HG02571 (cell line): ENCODE data around the gene CELA2A.
"Not testable (repeated sequence)": the region's sequence is repeated elsewhere in the genome, so short reads cannot be mapped to it uniquely, and the experiment has no call there.

Experiments
- ATAC-seq: cut with Tn5 transposase; IDR thresholded peaks from one replicate; pipeline ENCODE4 v1.9.1; 2021; ENCODE audit warnings: mild to moderate bottlenecking, moderate library complexity; ENCODE audit not compliant: unreplicated experiment

The CELA2A gene

DNA sequence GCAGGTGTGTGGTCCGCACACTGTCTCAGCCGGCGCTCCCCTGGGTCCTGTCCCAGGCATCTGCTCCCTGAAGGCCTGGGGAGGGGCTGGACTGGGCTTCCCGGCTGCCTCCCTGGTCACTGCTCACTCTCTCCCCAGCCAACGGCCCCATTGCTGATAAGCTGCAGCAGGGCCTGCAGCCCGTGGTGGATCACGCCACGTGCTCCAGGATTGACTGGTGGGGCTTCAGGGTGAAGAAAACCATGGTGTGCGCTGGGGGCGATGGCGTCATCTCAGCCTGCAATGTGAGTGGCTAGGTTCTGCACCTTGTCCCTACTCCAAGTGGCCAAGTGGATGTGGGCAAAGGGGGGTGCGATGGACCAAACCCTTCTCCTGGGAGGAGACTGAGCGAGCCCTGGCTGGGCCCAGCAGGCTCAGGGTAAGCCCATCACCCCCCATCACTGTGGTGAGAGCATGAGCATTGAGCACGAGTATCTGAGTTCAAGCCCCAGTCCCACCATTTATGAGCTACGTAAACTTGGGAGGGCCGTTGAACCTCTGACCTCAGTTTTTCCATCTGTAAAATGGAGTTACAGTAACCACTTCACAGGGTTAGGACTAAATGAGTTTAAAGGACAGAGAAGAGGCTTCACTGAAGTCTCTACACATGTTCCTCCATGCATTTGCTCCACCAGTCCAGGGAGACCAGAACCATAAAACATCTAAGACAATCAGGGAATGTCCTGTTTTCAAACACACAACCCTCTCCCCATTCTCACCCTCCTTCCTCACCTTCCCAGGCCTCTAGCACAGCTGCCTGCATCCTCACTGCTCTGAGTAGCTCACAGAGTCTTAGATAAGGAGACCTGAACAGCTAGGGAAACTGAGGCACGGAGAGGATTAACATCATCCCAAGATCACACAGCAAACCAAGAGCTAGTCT is 11.8 kb upstream of the CELA2A start:
- no peak for ATAC-seq

DNA sequence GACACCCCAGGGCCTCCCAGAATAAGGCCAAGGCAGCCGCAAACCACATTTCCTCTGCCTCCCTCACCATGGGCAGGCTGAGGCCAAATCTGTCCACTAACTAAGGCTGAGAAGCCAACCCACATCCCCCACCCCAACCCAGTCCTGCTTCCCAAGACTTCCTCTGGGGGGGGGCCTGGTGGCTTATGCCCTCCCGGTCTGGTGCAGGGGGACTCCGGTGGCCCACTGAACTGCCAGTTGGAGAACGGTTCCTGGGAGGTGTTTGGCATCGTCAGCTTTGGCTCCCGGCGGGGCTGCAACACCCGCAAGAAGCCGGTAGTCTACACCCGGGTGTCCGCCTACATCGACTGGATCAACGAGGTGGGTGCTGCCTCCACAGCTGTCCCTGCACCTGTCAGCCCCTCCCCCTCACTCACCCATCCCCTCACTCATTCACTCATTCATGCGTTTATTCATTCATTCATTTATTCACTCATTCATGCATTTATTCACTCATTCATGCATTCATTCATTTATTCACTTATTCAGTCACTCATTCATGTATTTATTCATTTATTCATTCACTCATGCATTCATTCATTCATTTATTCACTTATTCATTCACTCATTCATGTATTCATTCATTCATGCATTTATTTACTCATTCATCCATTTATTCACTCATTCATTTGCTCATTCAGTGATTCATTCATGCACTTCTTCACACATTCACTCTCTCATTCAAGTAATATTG is 11.0 kb upstream of the CELA2A start:
- no peak for ATAC-seq

DNA sequence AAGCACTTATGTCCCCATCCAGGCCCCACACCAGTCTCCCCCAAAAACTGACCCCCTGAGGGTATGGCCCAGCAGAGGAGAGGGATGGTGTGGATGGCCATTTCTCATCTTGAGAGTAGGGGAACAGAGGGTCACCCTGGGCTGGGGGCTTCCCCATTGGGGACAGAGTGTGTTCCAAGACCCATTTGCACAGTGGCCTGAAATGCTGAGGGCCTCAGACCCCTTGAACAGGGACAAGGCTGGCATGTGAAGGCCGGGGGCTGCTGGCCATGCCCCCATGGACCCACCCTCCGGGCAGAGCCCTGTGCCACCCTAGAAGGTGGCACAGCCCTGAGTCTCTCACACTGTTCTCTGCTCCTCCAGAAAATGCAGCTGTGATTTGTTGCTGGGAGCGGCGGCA is 10.3 kb upstream of the CELA2A start:
- ATAC-seq, result no peak

DNA sequence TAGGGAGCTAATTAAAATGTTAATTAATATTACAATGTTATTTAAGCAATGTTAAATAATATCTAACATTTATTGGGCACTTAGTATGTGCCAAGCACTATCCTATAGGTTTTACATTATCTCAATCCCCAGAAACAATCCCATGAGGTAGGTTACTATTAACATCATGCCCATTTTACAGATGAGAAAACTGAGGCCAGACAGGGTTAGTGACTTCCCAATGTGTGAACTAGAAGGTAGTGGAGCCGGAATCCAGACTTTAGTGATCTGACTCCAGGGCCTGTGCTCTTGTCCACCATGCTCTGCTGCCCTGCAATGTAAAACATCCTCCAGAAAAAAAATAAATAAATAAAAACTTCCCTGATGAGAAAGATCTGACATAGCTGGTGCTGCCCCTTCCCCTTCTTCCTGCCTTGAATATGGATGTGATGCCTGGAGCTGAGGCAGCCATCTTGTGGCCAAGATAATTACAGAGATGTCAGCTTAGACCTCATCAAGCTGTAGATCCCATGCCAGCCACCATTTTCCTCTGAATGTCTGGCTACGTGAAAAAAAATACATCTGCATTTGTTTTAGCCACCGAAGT is 7.6 kb upstream of the CELA2A start:
- ATAC-seq, result no peak

DNA sequence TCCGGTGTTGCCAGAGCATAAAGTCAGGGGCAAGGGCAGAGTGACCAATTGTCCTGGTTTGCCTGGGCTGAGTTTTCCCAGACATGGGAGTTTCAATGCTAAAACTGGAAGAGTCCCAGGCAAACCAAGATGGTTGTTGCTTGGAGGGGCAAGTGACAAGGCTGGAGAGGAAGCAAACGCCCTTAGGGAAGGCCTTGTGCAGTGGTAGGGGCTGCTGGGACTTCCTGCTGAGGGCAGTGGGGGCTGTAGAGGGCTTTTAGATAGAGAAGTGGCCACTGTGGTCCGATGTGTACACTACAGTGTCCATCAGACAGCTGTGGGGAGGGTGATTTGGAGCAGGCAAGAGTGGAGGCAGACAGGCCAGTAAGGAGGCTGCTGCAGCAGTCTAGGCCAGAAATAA is 7.0 kb upstream of the CELA2A start:
- no peak for ATAC-seq

DNA sequence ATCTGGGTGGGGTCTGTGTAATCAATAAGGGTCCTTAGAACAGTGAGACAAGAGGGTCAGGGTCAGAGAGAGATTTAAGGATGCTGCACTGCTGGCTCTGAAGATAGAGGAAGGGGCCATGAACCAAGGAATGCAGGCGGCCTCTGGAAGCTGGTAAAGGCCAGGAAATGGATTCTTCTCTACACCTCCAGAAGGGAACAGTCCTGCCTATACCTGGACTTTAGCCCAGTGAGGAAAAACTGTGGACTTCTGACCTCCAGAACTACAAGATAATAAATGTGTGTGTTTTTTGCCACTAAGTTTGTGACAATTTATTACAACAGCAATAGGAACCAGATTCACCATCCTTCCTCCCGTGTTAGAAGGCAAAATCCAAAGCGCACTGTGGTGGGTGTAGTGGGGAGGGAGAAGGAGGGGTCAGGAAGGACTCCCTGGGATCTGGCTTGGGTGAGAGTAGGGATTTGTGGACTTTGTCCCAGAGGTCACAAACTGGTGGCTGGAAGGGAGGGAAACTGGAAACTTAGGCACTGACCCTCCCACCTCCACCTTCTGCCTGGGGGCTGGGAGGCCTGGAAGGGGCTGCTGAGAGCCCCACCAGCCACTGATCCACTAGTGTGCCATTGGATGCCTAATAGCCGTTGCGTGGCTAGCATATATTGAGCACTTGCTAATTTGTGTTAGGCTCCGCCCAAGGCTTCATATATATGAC is 5.4 kb upstream of the CELA2A start:
- no peak for ATAC-seq

DNA sequence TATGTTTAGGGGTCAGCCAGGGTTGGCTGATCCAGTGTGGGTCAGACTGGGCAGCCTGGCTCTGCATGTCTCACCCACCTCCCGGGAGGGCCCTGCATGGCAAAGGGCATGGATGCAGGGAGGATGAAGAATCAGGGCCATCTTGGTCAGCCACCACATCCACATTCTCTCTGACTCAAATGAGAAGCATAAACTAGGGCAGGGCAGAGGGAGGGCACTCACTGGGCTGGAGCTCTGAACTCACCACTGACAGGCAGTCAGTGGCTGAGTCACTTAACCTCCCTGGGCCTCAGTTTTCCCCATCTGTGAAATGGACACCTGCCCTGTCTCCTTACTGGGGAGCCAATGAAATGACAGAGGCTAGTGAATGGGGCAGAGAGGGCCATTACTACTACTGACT is 4.3 kb upstream of the CELA2A start:
- no peak for ATAC-seq

DNA sequence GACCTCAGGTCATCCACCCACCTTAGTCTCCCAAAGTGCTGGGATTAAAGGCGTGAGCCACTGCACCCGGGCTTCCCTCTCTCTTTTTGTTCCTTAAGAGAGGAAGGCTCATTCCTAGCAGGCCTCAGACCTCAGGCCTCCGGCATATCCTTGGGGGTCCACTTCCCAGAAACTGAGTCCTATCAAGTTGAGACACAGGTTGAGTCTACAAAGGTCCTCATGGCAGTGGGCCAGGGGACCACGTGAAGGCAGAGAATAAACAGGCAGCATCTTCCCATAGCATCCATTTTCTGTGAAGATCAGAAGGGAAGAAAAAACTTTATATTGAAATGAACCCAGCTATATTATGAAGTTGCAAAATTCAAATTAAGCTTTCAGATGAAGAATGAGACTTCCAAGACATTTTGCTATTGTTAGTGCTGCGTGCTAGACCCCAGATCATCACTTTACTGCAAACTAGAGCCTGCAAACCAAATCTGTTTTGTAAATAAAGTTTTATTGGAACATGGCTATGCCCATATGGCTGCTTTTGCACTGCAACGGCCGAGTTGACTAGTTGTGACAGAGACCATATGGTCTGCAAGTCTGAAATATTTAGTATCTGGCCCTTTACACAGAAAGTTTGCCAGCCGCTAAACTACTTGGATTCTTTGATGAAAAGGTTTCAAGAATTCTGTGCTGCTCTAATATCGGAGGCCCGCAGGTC is 3.5 kb upstream of the CELA2A start:
- no peak for ATAC-seq

DNA sequence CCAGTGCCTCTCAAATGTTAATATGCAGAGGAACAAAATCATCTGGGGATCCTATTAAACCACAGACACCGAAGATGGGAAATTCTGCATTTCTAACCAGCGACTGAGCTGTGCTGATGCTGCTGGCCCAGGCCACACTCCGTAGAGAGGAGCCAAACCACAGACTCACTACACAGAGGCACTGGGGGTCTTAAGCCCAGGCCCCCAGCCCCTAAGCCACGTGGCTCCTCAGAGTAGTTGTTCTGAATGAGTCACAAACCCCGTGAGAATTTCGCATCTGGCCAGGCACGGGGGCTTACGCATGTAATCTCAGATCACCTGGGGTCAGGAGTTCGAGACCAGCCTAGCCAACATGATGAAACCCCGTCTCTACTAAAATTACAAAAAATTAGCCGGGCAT is 2.8 kb upstream of the CELA2A start:
- no peak for ATAC-seq

DNA sequence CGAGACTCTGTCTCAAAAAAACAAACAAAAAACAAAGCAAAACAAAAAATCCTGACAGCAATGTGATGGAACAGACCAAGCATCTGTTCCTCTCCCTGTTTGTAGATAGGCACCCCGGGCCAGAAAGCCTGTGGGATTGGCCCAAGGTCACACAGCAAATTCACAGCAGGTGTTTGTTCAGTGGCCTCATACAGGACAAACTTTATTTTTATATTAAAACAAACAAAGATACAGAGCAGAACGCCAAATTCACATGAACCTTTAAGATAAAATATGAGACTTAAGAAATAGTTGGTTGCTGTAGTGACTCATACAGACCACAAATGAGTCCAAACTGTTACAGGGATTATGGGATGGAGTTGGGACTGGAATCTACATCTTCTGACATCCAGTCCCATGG is 2.3 kb upstream of the CELA2A start:
- ATAC-seq, result no peak

DNA sequence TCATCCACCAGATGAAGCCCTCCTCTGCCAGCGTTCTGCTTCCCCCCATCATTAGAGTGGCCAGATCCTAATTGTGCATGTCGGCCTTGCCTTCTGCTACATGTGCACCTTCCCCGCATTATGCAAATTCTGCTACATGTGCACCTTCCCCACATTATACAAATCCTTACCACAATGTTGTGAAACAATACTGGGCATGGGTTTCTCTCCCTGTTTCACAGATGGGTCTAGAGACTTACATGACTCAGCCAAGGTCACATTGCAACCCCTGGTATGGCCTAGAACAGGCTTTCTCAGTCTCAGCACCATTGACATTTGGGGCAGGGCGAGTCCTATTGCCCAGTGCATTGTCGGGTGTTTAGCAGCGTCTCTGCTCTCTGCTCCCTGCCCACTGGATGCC is 1.0 kb upstream of the CELA2A start:
- ATAC-seq, result no peak

DNA sequence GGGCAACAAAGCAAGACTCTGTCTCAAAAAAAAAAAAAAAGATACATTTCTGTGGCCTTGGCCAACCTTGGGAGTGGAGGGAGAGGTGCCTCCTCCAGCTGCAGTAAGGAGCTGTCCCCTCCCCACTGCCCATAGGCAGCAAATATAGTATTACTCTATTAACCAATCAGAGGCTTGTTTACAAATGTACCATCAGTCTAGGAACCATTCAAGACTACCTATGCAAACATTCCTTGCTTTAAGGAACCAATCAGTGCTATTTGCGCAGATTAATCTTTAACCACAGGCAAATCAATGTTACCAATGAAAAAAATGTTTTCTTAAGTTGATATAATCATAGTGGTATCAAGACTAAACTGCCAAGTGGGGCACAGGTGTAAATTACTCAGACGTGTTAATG is 1.1 kb downstream of the CELA2A start:
- ATAC-seq, result no peak

DNA sequence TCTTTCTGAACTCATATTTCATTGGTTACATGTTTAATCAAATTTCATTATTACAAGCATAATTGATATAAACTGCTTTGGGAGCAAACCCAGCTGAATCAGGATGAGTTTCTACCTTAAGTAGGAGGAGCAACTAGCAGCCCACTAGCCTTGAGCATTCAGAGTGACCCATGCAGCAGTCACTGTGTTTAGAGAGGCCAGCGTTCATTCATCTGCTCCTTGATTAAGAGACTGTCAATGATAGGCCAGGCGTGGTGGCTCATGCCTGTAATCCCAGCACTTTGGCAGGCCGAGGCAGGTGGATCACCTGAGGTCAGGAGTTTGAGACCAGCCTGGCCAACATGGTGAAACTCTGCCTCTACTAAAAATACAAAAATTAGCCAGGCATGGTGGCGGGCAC is 1.9 kb downstream of the CELA2A start:
- not testable (repeated sequence) for ATAC-seq

DNA sequence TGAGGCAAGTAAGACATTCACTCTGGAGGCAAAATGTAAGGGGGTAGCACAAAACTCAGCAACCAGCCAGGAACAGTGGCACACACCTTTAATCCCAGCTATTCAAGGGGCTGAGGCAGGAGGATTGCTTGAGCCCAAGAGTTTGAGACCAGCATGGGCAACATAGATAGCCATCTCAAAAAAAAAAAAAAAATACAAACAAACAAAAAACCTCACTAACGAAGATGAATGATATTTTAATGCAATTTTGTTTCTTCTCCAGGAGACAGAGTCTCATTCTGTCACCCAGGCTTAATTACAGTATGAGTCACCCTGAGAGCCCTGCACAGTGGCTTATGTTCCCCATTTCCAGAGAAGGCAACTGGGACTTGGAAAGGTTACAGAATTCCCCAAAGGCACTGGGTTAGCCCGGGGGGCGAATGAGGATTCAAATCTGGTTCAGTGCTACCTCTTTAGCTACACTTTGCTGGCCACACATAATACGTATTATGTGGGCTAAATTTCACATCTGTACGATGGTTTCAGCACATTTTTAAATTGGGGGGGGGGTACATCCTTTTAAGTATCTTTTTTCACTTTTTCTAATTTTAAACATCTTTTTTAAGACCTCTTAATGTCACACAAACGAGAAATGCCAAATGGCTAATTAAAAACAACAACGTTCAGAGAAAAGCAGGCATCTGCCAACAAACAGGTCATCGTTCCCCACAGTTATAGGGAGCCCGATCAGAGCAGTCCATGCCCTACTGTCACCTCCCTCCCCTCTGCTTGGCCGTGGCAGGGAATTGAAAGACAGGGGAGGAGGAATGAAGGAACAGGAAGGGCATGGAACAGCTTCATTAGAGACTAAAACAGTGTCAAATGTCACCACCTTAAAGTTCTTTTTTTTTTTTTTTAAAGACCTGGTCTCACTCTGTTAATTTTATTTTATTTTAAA is 3.5 kb downstream of the CELA2A start:
- ATAC-seq, result no peak

DNA sequence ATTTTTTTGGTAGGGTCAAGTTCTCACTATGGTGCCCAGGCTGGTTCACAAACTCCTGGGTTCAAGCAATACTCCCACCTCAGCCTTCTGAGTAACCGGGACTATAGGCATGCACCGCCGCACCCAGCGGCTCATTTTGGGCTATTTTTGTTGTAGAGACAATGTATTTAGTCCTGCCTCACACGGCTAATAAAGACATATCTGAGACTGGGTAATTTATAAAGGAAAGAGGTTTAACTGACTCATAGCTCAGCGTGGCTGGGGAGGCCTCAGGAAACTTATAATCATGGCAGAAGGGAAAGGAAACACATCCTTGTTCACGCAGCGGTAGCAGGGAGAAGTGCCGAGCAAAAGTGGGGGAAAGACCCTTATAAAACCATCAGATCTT is 4.2 kb downstream of the CELA2A start:
- no peak for ATAC-seq

DNA sequence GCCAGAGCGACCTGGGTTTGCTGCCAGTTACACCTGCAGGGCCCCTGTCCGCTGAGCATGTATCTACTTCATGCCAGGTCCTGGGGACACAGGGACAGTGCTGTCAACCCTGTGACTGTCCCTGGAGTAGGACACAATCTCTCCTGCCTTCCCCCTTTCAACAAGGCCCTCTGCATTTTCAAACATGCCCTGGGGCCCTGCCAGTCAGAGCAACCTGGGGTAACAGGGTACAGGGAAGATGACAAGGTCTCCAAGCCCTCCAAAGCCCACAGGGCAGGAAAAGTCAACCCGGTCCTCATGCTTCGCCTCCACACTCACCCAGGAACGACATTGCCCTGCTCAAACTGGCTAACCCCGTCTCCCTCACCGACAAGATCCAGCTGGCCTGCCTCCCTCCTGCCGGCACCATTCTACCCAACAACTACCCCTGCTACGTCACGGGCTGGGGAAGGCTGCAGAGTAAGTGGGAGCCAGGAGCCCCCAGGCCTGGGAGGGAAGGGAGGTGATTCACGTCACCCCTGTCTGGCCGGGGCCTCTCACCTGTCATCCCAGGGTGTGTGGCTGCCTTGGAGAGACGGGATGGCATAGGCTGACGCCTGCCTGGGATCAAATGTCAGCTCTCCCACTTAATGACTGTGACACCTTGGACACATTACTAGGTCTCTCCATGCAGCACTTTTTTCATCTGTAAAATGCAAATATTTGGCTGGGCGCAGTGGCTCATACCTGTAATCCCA is 6.7 kb downstream of the CELA2A start:
- not testable (repeated sequence) for ATAC-seq

DNA sequence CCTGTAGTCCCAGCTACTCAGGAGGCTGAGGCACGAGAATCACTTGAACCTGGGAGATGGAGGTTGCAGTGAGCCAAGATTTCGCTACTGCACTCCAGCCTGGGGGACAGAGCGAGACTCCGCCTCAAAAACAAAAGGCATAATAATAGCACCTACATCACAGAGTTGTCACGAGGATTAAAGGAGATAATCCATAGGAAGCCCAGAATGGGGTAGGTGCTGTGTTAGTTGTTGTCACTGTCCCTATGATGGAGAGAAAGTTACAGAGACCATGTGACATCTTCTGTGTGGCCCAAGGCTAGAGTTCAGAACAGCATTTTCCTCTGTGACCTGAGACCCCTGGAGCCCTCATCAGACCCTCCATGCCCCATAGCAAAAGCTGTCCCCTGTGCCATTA is 7.4 kb downstream of the CELA2A start:
- ATAC-seq, result not testable (repeated sequence)

DNA sequence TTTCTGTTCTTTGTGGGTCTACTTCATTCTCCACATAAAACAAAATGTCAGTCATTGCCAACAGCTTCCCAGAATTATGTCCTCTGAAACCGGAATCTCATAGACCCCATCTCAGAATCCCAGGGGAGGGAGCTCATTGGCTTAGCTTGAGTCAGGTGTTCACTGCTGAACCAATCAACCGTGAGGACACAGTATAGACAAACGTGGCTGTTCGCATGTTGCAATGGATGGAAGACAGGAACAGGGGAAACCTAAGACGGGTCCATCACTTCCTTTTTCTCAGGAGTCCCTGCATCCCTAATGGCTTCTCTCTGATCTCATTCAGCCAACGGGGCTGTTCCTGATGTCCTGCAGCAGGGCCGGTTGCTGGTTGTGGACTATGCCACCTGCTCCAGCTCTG is 9.1 kb downstream of the CELA2A start:
- ATAC-seq, result no peak
